Transverse colon (tissue), 4 donors: ENCODE measurements around the gene SMARCAL1. TPM values are rescaled to one million over a fixed set of nuclear protein-coding genes. Genes with fewer than 3 reads are reported as not detected.

ENCODE experiments used
- DNase-seq: peaks from one replicate; pipeline ENCODE4 v3.0.0-alpha.2; 2019
- H3K27ac ChIP-seq, 4 donors: fragments of 200-600 bp; sonication (generic); 2 replicates each; pipeline ENCODE4 v1.5.1; 2016 to 2018; ENCODE audit warnings: inconsistent platforms in 4 of 4
- H3K27me3 ChIP-seq: fragments of 200-600 bp; sonication (generic); 2 replicates; pipeline ENCODE4 v1.5.1; 2017; ENCODE audit warnings: inconsistent platforms
- H3K36me3 ChIP-seq, 4 donors: fragments of 200-600 bp; sonication (generic); 2 replicates each; pipeline ENCODE4 v1.5.1; 2017 to 2019; ENCODE audit warnings: inconsistent platforms in 4 of 4
- H3K4me1 ChIP-seq, 4 donors: fragments of 200-600 bp; sonication (generic); 2 replicates each; pipeline ENCODE4 v1.5.1; 2017 to 2020; ENCODE audit warnings: inconsistent platforms in 4 of 4
- H3K4me3 ChIP-seq, 4 donors: fragments of 200-600 bp; sonication (generic); 1 replicate in 1 of 4; 2 replicates in 3 of 4; pipeline versions ENCODE4 v1.5.1 to v1.6.1; 2017 to 2019; ENCODE audit warnings: inconsistent platforms in 4 of 4
- H3K9me3 ChIP-seq, 2 donors: fragments of 200-600 bp; sonication (generic); 2 replicates each; pipeline ENCODE4 v1.5.1; 2017 to 2019; ENCODE audit warnings: inconsistent platforms in 2 of 2
- CTCF ChIP-seq, 5 experiments: fragments of 200-600 bp in 3 of 5; fragments of 450-650 bp in 2 of 5; sonication (generic) in 3 of 5; IDR thresholded peaks; 1 replicate in 2 of 5; 2 replicates in 3 of 5; pipeline ENCODE4 v1.5.1; 2016 to 2017; ENCODE audit warnings: antibody characterized with exemption in 5 of 5, inconsistent platforms in 3 of 5, mild to moderate bottlenecking in 2 of 5, moderate library complexity in 1 of 5
- EP300 ChIP-seq: sonication (generic); formaldehyde crosslinking; IDR thresholded peaks from one replicate; pipeline ENCODE4 v1.6.1; 2017; ENCODE audit warnings: antibody characterized with exemption, low read depth
- POLR2A ChIP-seq: fragments of 450-650 bp; IDR thresholded peaks from one replicate; pipeline ENCODE4 v1.6.1; 2016; ENCODE audit warnings: antibody characterized with exemption, mild to moderate bottlenecking, moderate library complexity
- POLR2AphosphoS5 ChIP-seq, 3 donors: sonication (generic); formaldehyde crosslinking; IDR thresholded peaks; one replicate each; pipeline ENCODE4 v1.6.1; 2016; ENCODE audit warnings: antibody characterized with exemption in 3 of 3
- WGBS, 2 donors: methylation state at CpG; one replicate each; pipeline ENCODE4 v1.1.5; 2018; ENCODE audit warnings: low coverage in 1 of 2; 5-methylcytosine and 5-hydroxymethylcytosine counted together
- in situ Hi-C, 4 donors: fragments of 200-750 bp; cut with MboI; loops; one replicate each; pipeline versions ENCODE4 v1.15.0 to v1.15.1; 2017; ENCODE audit warnings: low sequenced_read_pairs in 3 of 4, low pct_ligation_motif_present in 1 of 4, low pct_unique_long_range_greater_than_20kb in 1 of 4
- intact Hi-C: fragments of 100-400 bp; cut with DNase I; formaldehyde crosslinking; loops from one replicate; pipeline ENCODE4 v1.15.1; 2023; ENCODE audit warnings: low total_unique reads
- total RNA-seq, 4 donors: library from RNA; depleted of rRNA; stranded (reverse); fragments of >200 nt; gene quantifications; one replicate each; pipeline ENCODE4 v1.1.0, GENCODE V29; 2016

SMARCAL1 gene
- total RNA-seq, 4 donors from 2014 or later = 16.9 to 32.2 (median 23.6) TPM

- in situ Hi-C loops = no loop called here
- peaks cover 0 to 29% (median 4%) of the 10 kb centered on the region in 4 donors for H3K36me3 ChIP-seq
- H3K9me3 ChIP-seq = no peaks in the 10 kb centered on the region
- H3K4me1 ChIP-seq = no peaks in the 10 kb centered on the region
- 93 to 94% methylated on average over 3 of the region's 3 CpGs for WGBS, 2 donors
- H3K4me3 ChIP-seq = no peak overlapping the region
- DNase-seq = no peak
- H3K27me3 ChIP-seq = no peaks in the 10 kb centered on the region
- H3K27ac ChIP-seq = no peak overlapping the region
- intact Hi-C loops = no loop called here
- TF ChIP-seq POLR2A = no peak
- TF ChIP-seq EP300 = no peak
- TF ChIP-seq POLR2AphosphoS5 (IDR thresholded peaks at IDR 0.05) = no peak
- TF ChIP-seq CTCF (IDR thresholded peaks at IDR 0.05) = no peak
Observed at GRCh38 chr2:216480221-216480620, 67.9 kb downstream of the SMARCAL1 start.

GRCh38 chr2:216482640-216483039, 70.4 kb downstream of the SMARCAL1 start:
- in situ Hi-C loops = no loop called here
- peaks cover 0 to 29% (median 4%) of the 10 kb centered on the region in 4 donors for H3K36me3 ChIP-seq

GRCh38 chr2:216485237-216485636, 73.0 kb downstream of the SMARCAL1 start:
- in situ Hi-C loops = no loop called here
- H3K4me1 ChIP-seq = no peaks in the 10 kb centered on the region
- DNase-seq = no peak
- 80 to 94% methylated on average over 1 to 3 of the region's 3 CpGs for WGBS, 2 donors
- H3K9me3 ChIP-seq = no peaks in the 10 kb centered on the region
- H3K36me3 ChIP-seq = peaks cover 0 to 14% (median 0%) of the 10 kb centered on the region in 4 donors
- no peak overlapping the region for H3K27ac ChIP-seq
- no peaks in the 10 kb centered on the region for H3K27me3 ChIP-seq
- H3K4me3 ChIP-seq = no peak overlapping the region
- intact Hi-C loops = no loop called here
- TF ChIP-seq POLR2AphosphoS5 (IDR thresholded peaks at IDR 0.05) = no peak
- no peak for TF ChIP-seq POLR2A
- no peak for TF ChIP-seq EP300

More at GRCh38 chr2:216482640-216483039, 70.4 kb downstream of the SMARCAL1 start:
- no peaks in the 10 kb centered on the region for H3K9me3 ChIP-seq
- H3K4me1 ChIP-seq = no peaks in the 10 kb centered on the region
- 79 to 100% methylated on average over 1 to 2 of the region's 2 CpGs for WGBS, 2 donors
- intact Hi-C loops = no loop called here
- no peak for DNase-seq
- no peak overlapping the region for H3K4me3 ChIP-seq
- H3K27me3 ChIP-seq = no peaks in the 10 kb centered on the region
- no peak overlapping the region for H3K27ac ChIP-seq
- no peak for TF ChIP-seq CTCF (IDR thresholded peaks at IDR 0.05)
- TF ChIP-seq POLR2AphosphoS5 (IDR thresholded peaks at IDR 0.05) = no peak
- no peak for TF ChIP-seq EP300
- TF ChIP-seq POLR2A = no peak

GRCh38 chr2:216485745-216486144, 73.5 kb downstream of the SMARCAL1 start:
- in situ Hi-C loops = no loop called here
- Histone ChIP-seq H3K4me3 (no peak overlapping the region), H3K36me3 (peaks cover 0 to 10% (median 0%) of the 10 kb centered on the region in 4 donors), H3K4me1 (no peaks in the 10 kb centered on the region), H3K9me3 (no peaks in the 10 kb centered on the region), H3K27ac (no peak overlapping the region), H3K27me3 (no peaks in the 10 kb centered on the region)
- intact Hi-C loops = no loop called here
- no peak for DNase-seq
- TF ChIP-seq POLR2A (no peak), CTCF (IDR thresholded peaks at IDR 0.05) (no peak), POLR2AphosphoS5 (IDR thresholded peaks at IDR 0.05) (no peak), EP300 (no peak)
- WGBS, 2 donors = 68 to 69% methylated on average over 3 to 5 of the region's 5 CpGs

- Histone ChIP-seq H3K4me3 (no peak overlapping the region), H3K4me1 (no peaks in the 10 kb centered on the region), H3K27me3 (no peaks in the 10 kb centered on the region), H3K9me3 (no peaks in the 10 kb centered on the region), H3K36me3 (peaks cover 0 to 10% (median 0%) of the 10 kb centered on the region in 4 donors), H3K27ac (no peak overlapping the region)
- intact Hi-C loops (no loop called here), in situ Hi-C loops (no loop called here)
- no peak for TF ChIP-seq CTCF (IDR thresholded peaks at IDR 0.05)
- TF ChIP-seq POLR2A = no peak
- no peak for TF ChIP-seq POLR2AphosphoS5 (IDR thresholded peaks at IDR 0.05)
- TF ChIP-seq EP300 = no peak
- WGBS, 2 donors = 72 to 95% methylated on average over 3 to 7 of the region's 7 CpGs
- DNase-seq = no peak
Observed at GRCh38 chr2:216486271-216486670, 74.0 kb downstream of the SMARCAL1 start.
